ENCODE data around the gene PHACTR1. TPM values are rescaled to one million over a fixed set of nuclear protein-coding genes. Genes with fewer than 3 reads are reported as not detected.

Gene PHACTR1
- polyA plus RNA-seq, 3 donors = 6.1 to 26.9 (median 7.6) TPM

DNA sequence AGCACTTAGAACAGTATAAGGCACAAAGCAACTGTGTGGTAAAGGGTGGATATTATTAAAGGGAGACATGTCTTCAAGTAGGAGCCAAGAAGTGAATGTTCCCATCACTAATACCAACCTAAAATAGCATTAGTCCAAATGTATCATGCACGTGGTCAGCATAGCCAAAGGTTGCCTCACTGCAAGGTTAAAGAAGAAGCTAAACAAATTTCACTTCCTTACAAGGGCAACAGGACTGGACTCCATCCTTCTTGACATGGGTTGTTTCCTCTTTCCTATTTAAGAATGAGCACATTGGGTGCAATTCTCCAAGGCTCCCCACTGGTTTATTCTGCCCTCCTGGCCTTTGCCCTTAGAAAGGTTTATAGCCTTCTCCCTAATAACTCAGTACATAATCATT is 186.7 kb downstream of the PHACTR1 start:
- no peaks in the 10 kb centered on the region for H3K36me3 ChIP-seq (replicated peaks in 1 of 2; ENCODE audit: control insufficient read depth in 1 of 2, insufficient read depth in 2 of 2, low read length in 2 of 2)
- peaks cover 0 to under 1% (median 0%) of the 10 kb centered on the region in 3 donors for H3K27me3 Mint-ChIP-seq (ENCODE audit: low read depth in 3 of 3)
- H3K27ac ChIP-seq (ENCODE audit: low read depth in 1 of 2, low read length in 2 of 2) = no peak overlapping the region
- H3K4me3 ChIP-seq (replicated peaks in 1 of 3; ENCODE audit: low read depth in 2 of 3, low read length in 3 of 3) = no peak overlapping the region
- H3K4me1 ChIP-seq (ENCODE audit: control insufficient read depth in 1 of 2, insufficient read depth in 2 of 2, low read length in 2 of 2) = peaks cover 11 to 30% of the 10 kb centered on the region in 2 donors
- peaks cover 24% of the 10 kb centered on the region for H3K4me1 Mint-ChIP-seq
- H3K9ac ChIP-seq (ENCODE audit: insufficient read depth, low read length, poor library complexity, severe bottlenecking) = no peak overlapping the region
- intact Hi-C loops (cut with micrococcal nuclease) = no loop called here
- H3K9me3 Mint-ChIP-seq = peaks cover 0 to 5% (median 0%) of the 10 kb centered on the region in 7 donors
- peak; percentile 67 to 74 (median 71) for DNase-seq
- no peak overlapping the region for H2AFZ ChIP-seq (ENCODE audit: insufficient read depth, low read depth, low read length, poor library complexity, severe bottlenecking)
- H3K9me3 ChIP-seq (replicated peaks in 1 of 2; ENCODE audit: control insufficient read depth in 1 of 2, insufficient read depth in 1 of 2, low read length in 2 of 2) = no peaks in the 10 kb centered on the region
- 0% methylated on average over 1 of the region's 1 CpG for WGBS (ENCODE audit: insufficient coverage)
- no peaks in the 10 kb centered on the region for H3K27me3 ChIP-seq (ENCODE audit: control insufficient read depth in 2 of 2, insufficient read depth in 2 of 2, low read length in 2 of 2)
- H3K4me2 ChIP-seq (replicated peaks; ENCODE audit: extremely low read depth, low read length, poor library complexity, severe bottlenecking) = no peak overlapping the region
- H3K27ac Mint-ChIP-seq = no peak overlapping the region
- H3K79me2 ChIP-seq (ENCODE audit: insufficient read depth, low read length) = no peaks in the 10 kb centered on the region
- H3K36me3 Mint-ChIP-seq = no peaks in the 10 kb centered on the region
- TF ChIP-seq, protein P1, sequence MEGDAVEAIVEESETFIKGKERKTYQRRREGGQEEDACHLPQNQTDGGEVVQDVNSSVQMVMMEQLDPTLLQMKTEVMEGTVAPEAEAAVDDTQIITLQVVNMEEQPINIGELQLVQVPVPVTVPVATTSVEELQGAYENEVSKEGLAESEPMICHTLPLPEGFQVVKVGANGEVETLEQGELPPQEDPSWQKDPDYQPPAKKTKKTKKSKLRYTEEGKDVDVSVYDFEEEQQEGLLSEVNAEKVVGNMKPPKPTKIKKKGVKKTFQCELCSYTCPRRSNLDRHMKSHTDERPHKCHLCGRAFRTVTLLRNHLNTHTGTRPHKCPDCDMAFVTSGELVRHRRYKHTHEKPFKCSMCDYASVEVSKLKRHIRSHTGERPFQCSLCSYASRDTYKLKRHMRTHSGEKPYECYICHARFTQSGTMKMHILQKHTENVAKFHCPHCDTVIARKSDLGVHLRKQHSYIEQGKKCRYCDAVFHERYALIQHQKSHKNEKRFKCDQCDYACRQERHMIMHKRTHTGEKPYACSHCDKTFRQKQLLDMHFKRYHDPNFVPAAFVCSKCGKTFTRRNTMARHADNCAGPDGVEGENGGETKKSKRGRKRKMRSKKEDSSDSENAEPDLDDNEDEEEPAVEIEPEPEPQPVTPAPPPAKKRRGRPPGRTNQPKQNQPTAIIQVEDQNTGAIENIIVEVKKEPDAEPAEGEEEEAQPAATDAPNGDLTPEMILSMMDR (IDR thresholded peaks at IDR 0.05) = no peak
- no peaks in the 10 kb centered on the region for H4K20me1 ChIP-seq (ENCODE audit: insufficient read depth, low read length)
- no peak overlapping the region for H3K4me3 Mint-ChIP-seq

DNA sequence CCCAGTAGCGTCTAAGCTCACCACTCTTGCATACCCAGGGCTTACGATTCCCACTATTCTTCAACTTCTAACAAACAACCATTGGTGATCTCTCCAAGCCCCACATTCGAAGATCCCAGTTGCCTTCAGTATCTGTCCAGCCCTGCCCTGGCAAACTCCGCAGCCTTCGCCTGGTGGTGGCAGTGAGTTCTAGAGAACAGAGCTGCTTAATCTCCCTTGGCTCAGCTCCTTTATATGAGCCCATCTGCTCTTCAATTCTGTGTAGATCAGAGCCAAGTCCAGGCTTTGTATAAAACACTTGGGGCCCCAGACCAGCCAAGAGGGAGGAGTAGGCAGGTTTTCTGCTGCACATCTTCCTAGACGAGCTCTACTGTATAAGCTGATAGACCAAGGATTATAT is 193.3 kb downstream of the PHACTR1 start:
- Histone ChIP-seq H3K9me3 (replicated peaks in 1 of 2; ENCODE audit: control insufficient read depth in 1 of 2, insufficient read depth in 1 of 2, low read length in 2 of 2) (no peaks in the 10 kb centered on the region), H3K79me2 (ENCODE audit: insufficient read depth, low read length) (no peaks in the 10 kb centered on the region), H3K4me3 (replicated peaks in 1 of 3; ENCODE audit: low read depth in 2 of 3, low read length in 3 of 3) (no peak overlapping the region), H2AFZ (ENCODE audit: insufficient read depth, low read depth, low read length, poor library complexity, severe bottlenecking) (no peak overlapping the region), H3K9ac (ENCODE audit: insufficient read depth, low read length, poor library complexity, severe bottlenecking) (no peak overlapping the region), H4K20me1 (ENCODE audit: insufficient read depth, low read length) (no peaks in the 10 kb centered on the region), H3K4me2 (replicated peaks; ENCODE audit: extremely low read depth, low read length, poor library complexity, severe bottlenecking) (no peak overlapping the region), H3K27me3 (ENCODE audit: control insufficient read depth in 2 of 2, insufficient read depth in 2 of 2, low read length in 2 of 2) (no peaks in the 10 kb centered on the region), H3K27ac (ENCODE audit: low read depth in 1 of 2, low read length in 2 of 2) (no peak overlapping the region), H3K4me1 (ENCODE audit: control insufficient read depth in 1 of 2, insufficient read depth in 2 of 2, low read length in 2 of 2) (peaks cover 5 to 18% of the 10 kb centered on the region in 2 donors), H3K36me3 (replicated peaks in 1 of 2; ENCODE audit: control insufficient read depth in 1 of 2, insufficient read depth in 2 of 2, low read length in 2 of 2) (no peaks in the 10 kb centered on the region)
- Mint-ChIP-seq H3K36me3 (no peaks in the 10 kb centered on the region), H3K27me3 (ENCODE audit: low read depth in 3 of 3) (peaks cover 0 to 3% (median 0%) of the 10 kb centered on the region in 3 donors), H3K4me1 (peaks cover 14% of the 10 kb centered on the region), H3K9me3 (no peaks in the 10 kb centered on the region), H3K27ac (no peak overlapping the region), H3K4me3 (no peak overlapping the region)
- 97% methylated on average over 3 of the region's 6 CpGs for WGBS (ENCODE audit: insufficient coverage)
- DNase-seq = no peak
- intact Hi-C loops (cut with micrococcal nuclease) = loop anchor here (10.0 kb wide), 2 partner anchors 415 to 425 kb away; partner anchors contain the start of gene TBC1D7 (in 1 of the 2)
- TF ChIP-seq, protein P1 (IDR thresholded peaks at IDR 0.05) = no peak

Data from CD14-positive monocyte (primary cell).